K562 (cell line): ENCODE measurements around the gene SMG6. TPM values are rescaled to one million over a fixed set of nuclear protein-coding genes. Genes with fewer than 3 reads are reported as not detected.
A peak's percentile ranks its signal among the peaks of the same experiment; 100 is the strongest.

Experiments
- FOS ChIP-seq: IDR thresholded peaks from 3 replicates; pipeline ENCODE4 v1.6.1; 2011; ENCODE audit not compliant: insufficient read length; ENCODE audit errors: extremely low read depth
- HMGXB4 ChIP-seq: sonication (generic); formaldehyde crosslinking; IDR thresholded peaks from 2 replicates; pipeline ENCODE4 v1.8.1; 2023; ENCODE audit warnings: mild to moderate bottlenecking, missing genetic modification reagents
- MYNN ChIP-seq, 2 experiments: sonication (generic); formaldehyde crosslinking in 1 of 2; IDR thresholded peaks; 2 replicates each; pipeline versions ENCODE4 v1.5.0 to v1.6.1; 2016 to 2020; ENCODE audit warnings: antibody characterized with exemption in 1 of 2, missing genetic modification reagents in 1 of 2
- PATZ1 ChIP-seq: fragments of 250-450 bp; sonication (Bioruptor Pico); IDR thresholded peaks from 2 replicates; pipeline ENCODE4 v1.5.0; 2020; ENCODE audit warnings: mild to moderate bottlenecking, borderline replicate concordance
- RBM14 ChIP-seq: fragments of 200-400 bp; formaldehyde crosslinking; IDR thresholded peaks from 2 replicates; pipeline ENCODE4 v1.6.1; 2018; ENCODE audit warnings: low read depth, mild to moderate bottlenecking, low read length, moderate library complexity, borderline replicate concordance; ENCODE audit not compliant: insufficient read depth
- SP2 ChIP-seq: IDR thresholded peaks from 2 replicates; pipeline ENCODE4 v1.6.1; 2011; ENCODE audit warnings: mild to moderate bottlenecking, low read depth, low read length, moderate library complexity; ENCODE audit not compliant: poor library complexity, severe bottlenecking; ENCODE audit errors: extremely low read depth
- STAT5A ChIP-seq: IDR thresholded peaks from 2 replicates; pipeline ENCODE4 v1.6.1; 2012; ENCODE audit warnings: low read length, inconsistent platforms, borderline replicate concordance
- TCFL5 ChIP-seq: fragments of 250-450 bp; sonication (Bioruptor Pico); conservative IDR thresholded peaks from 2 replicates; pipeline ENCODE4 v1.6.1; 2021; ENCODE audit warnings: mild to moderate bottlenecking, moderate library complexity, matching md5 sums
- TFAM ChIP-seq: fragments of 250-450 bp; sonication (Bioruptor Pico); conservative IDR thresholded peaks from 2 replicates; pipeline ENCODE4 v1.5.0; 2021; ENCODE audit warnings: mild to moderate bottlenecking, moderate library complexity
- U2AF1 ChIP-seq: fragments of 200-400 bp; formaldehyde crosslinking; optimal IDR thresholded peaks from 2 replicates; pipeline ENCODE3; 2017; ENCODE audit warnings: mild to moderate bottlenecking, low read depth, low read length, moderate library complexity
- YY1 ChIP-seq, 3 experiments: IDR thresholded peaks; 2 replicates each; pipeline ENCODE4 v1.6.1; 2011; ENCODE audit warnings: low read length in 2 of 3, mild to moderate bottlenecking in 2 of 3, moderate library complexity in 2 of 3, borderline replicate concordance in 1 of 3, control low read depth in 1 of 3, low read depth in 1 of 3; ENCODE audit not compliant: insufficient read depth in 3 of 3, insufficient replicate concordance in 2 of 3, control insufficient read depth in 1 of 3, insufficient read length in 1 of 3; ENCODE audit errors: extremely low read depth in 1 of 3
- ZFP30 ChIP-seq: fragments of 250-450 bp; sonication (Bioruptor Pico); IDR thresholded peaks from 2 replicates; pipeline ENCODE4 v1.8.0; 2022; ENCODE audit warnings: moderate library complexity, mild to moderate bottlenecking, inconsistent platforms, borderline replicate concordance
- polyA plus RNA-seq, 8 experiments: library from polyadenylated mRNA; depleted of rRNA in 4 of 8; stranded (reverse) in 5 of 8; unstranded in 3 of 8; fragments of >200 nt; fragmentation: Nextera tagmentation in 2 of 8; fragmentation: Illumina TruSeq in 1 of 8; extraction: Ambion mirVana in 2 of 8; extraction: Trizol in 1 of 8; gene quantifications; 2 replicates each; pipeline versions ENCODE4 v1.2.1 to v1.2.3, GENCODE V29; 2011 to 2014; ENCODE audit warnings: inconsistent platforms in 1 of 8, missing spikeins in 1 of 8
- total RNA-seq, 7 experiments: library from RNA; depleted of rRNA in 6 of 7; stranded (reverse); fragments of >200 nt in 6 of 7; fragmentation: Illumina TruSeq in 2 of 7; extraction: Trizol in 2 of 7; gene quantifications; 2 replicates each; pipeline versions ENCODE4 v1.2.1 to v1.2.3, GENCODE V29; 2011 to 2021; ENCODE audit warnings: low replicate concordance in 1 of 7
- TF ChIP-seq, protein P1 (sequence below): sonication (generic); formaldehyde crosslinking; IDR thresholded peaks from 2 replicates; pipeline ENCODE4 v1.8.1; 2023; ENCODE audit warnings: mild to moderate bottlenecking, missing genetic modification reagents
- TF ChIP-seq, protein P2 (sequence below): fragments of 450-650 bp; IDR thresholded peaks from one replicate; pipeline ENCODE4 v1.6.1; 2018; ENCODE audit warnings: mild to moderate bottlenecking, moderate library complexity; ENCODE audit not compliant: partially characterized antibody

The SMG6 gene
- total and polyA plus RNA-seq, 9 of the 15 experiments (the other 6 are each of a cell fraction or from before 2014, with no cell fraction given) = 0.44 to 13.9 (median 6.0) TPM

GRCh38 chr17:2041561-2042389, 261.8 kb downstream of the SMG6 start, which contains the start of gene OVCA2 (continued):
- no peak for TF ChIP-seq STAT5A
- TF ChIP-seq, protein P1, sequence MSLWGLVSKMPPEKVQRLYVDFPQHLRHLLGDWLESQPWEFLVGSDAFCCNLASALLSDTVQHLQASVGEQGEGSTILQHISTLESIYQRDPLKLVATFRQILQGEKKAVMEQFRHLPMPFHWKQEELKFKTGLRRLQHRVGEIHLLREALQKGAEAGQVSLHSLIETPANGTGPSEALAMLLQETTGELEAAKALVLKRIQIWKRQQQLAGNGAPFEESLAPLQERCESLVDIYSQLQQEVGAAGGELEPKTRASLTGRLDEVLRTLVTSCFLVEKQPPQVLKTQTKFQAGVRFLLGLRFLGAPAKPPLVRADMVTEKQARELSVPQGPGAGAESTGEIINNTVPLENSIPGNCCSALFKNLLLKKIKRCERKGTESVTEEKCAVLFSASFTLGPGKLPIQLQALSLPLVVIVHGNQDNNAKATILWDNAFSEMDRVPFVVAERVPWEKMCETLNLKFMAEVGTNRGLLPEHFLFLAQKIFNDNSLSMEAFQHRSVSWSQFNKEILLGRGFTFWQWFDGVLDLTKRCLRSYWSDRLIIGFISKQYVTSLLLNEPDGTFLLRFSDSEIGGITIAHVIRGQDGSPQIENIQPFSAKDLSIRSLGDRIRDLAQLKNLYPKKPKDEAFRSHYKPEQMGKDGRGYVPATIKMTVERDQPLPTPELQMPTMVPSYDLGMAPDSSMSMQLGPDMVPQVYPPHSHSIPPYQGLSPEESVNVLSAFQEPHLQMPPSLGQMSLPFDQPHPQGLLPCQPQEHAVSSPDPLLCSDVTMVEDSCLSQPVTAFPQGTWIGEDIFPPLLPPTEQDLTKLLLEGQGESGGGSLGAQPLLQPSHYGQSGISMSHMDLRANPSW (CRISPR knock-in tag) = no peak
- no peak for TF ChIP-seq ZFP30 (CRISPR knock-in tag)
- TF ChIP-seq SP2 = no peak
- TF ChIP-seq HMGXB4 (CRISPR knock-in tag) = 0 out of 2 replicates have a peak, but pooled peaks have one; percentile 58
- TF ChIP-seq RBM14 = no peak
- TF ChIP-seq FOS = no peak
- TF ChIP-seq, protein P2, sequence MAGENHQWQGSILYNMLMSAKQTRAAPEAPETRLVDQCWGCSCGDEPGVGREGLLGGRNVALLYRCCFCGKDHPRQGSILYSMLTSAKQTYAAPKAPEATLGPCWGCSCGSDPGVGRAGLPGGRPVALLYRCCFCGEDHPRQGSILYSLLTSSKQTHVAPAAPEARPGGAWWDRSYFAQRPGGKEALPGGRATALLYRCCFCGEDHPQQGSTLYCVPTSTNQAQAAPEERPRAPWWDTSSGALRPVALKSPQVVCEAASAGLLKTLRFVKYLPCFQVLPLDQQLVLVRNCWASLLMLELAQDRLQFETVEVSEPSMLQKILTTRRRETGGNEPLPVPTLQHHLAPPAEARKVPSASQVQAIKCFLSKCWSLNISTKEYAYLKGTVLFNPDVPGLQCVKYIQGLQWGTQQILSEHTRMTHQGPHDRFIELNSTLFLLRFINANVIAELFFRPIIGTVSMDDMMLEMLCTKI = no peak
- peak; percentile 80 for TF ChIP-seq U2AF1
- no peak for TF ChIP-seq TFAM
- peak; percentile 78 to 98 (median 97) for TF ChIP-seq YY1 (IDR thresholded peaks at IDR 0.05; ENCODE audit: borderline replicate concordance in 1 of 3, control insufficient read depth in 1 of 3, extremely low read depth in 1 of 3, insufficient read depth in 3 of 3, insufficient read length in 1 of 3, insufficient replicate concordance in 2 of 3, low read depth in 1 of 3, low read length in 2 of 3)
- TF ChIP-seq PATZ1 (CRISPR knock-in tag) = no peak
- no peak for TF ChIP-seq MYNN (IDR thresholded peaks at IDR 0.05)
- no peak for TF ChIP-seq MYNN (CRISPR knock-in tag; IDR thresholded peaks at IDR 0.05)
- no peak for TF ChIP-seq TCFL5
